ENCODE measurements around the gene ZNFX1.
"Not testable (repeated sequence)": the region's sequence is repeated elsewhere in the genome, so short reads cannot be mapped to it uniquely, and the experiment has no call there.

The ZNFX1 gene

GRCh38 chr20:49203746-49204145 lies 74.1 kb downstream of the ZNFX1 start:
- no peak for DNase-seq

- no peak for DNase-seq
Observed at GRCh38 chr20:49203011-49203410, 74.8 kb downstream of the ZNFX1 start.

- DNase-seq, result no peak
Observed at GRCh38 chr20:49199729-49200293, 78.0 kb downstream of the ZNFX1 start.

GRCh38 chr20:49192944-49193518 lies 84.8 kb downstream of the ZNFX1 start:
- not testable (repeated sequence) for DNase-seq
